ENCODE data around the gene QPRT. TPM values are rescaled to one million over a fixed set of nuclear protein-coding genes. Genes with fewer than 3 reads are reported as not detected.

QPRT gene
- total and polyA plus RNA-seq, 2 of the 8 experiments (the other 6 are each of a cell fraction or from before 2014, with no cell fraction given): 89.0 to 102 TPM

- H3K18ac ChIP-seq (ENCODE audit: extremely low read depth, low read length): no peak overlapping the region
- peaks cover 0 to 19% (median 16%) of the 10 kb centered on the region in 4 experiments; a peak in 6 of 7 replicates for H3K4me1 ChIP-seq (replicated peaks in 1 of 4; ENCODE audit: control insufficient read depth in 3 of 4, insufficient read depth in 4 of 4, low read length in 3 of 4)
- H4K20me1 ChIP-seq (replicated peaks in 1 of 2; ENCODE audit: control insufficient read depth in 1 of 2, insufficient read depth in 2 of 2, low read length in 2 of 2): peaks cover 0 to 2% of the 10 kb centered on the region in 2 experiments
- ChIA-PET POLR2A (ENCODE audit: partially characterized antibody) (interaction anchor here (1.0 to 1.2 kb wide), 2 partner anchors 11 to 28 kb away, joined by 3 to 10 read pairs; partner anchors contain the start of gene QPRT), CTCF (ENCODE audit: partially characterized antibody) (interaction anchor here (0.7 kb wide), 1 partner anchor 381 kb away, joined by 3 read pairs; no protein-coding TSS in a partner anchor)
- H3K9me3 ChIP-seq (ENCODE audit: insufficient read depth in 2 of 2, low read depth in 1 of 2, low read length in 1 of 2): no peaks in the 10 kb centered on the region
- TF ChIP-seq SP4 (IDR thresholded peaks at IDR 0.05; ENCODE audit: low read length): no peak
- TF ChIP-seq EP300 (IDR thresholded peaks at IDR 0.05; ENCODE audit: borderline replicate concordance in 1 of 2, low read depth in 2 of 2, low read length in 2 of 2): no peak
- no peak for TF ChIP-seq BACH1 (IDR thresholded peaks at IDR 0.05; ENCODE audit: low read length)
- no peak for TF ChIP-seq USF2 (IDR thresholded peaks at IDR 0.05; ENCODE audit: low read length)
- TF ChIP-seq NANOG (IDR thresholded peaks at IDR 0.05; ENCODE audit: insufficient read depth, low read depth, low read length, poor library complexity, severe bottlenecking): no peak
- TF ChIP-seq BCL11A (IDR thresholded peaks at IDR 0.05; ENCODE audit: low read depth in 2 of 2, low read length in 2 of 2): no peak
- no peak for TF ChIP-seq CTCF (IDR thresholded peaks at IDR 0.05; ENCODE audit: control extremely low read depth in 1 of 3, insufficient read depth in 1 of 3, low read depth in 1 of 3, low read length in 3 of 3)
- TF ChIP-seq KDM5A (IDR thresholded peaks at IDR 0.05; ENCODE audit: low read length): no peak
- no peak for TF ChIP-seq SIN3A (conservative IDR thresholded peaks at IDR 0.05 in 1 of 2, IDR thresholded peaks at IDR 0.05 in 1 of 2; ENCODE audit: low read depth in 1 of 2, low read length in 2 of 2)
- no peak for DNase-seq (ENCODE audit: low read depth in 1 of 2, low spot score in 2 of 2)
- H3K23ac ChIP-seq (ENCODE audit: insufficient read length): no peak overlapping the region
- H3K79me2 ChIP-seq (ENCODE audit: control insufficient read depth in 1 of 2, insufficient read depth in 2 of 2, low read length in 2 of 2): no peaks in the 10 kb centered on the region
- H4K8ac ChIP-seq (ENCODE audit: extremely low read depth, insufficient read depth, low read length): no peak overlapping the region
- no peak overlapping the region for H3K56ac ChIP-seq (replicated peaks; ENCODE audit: insufficient read length, low read depth, low read length)
- H4K91ac ChIP-seq (replicated peaks; ENCODE audit: insufficient read length, low read length): no peak overlapping the region
- H2BK15ac ChIP-seq (ENCODE audit: low read length): no peak overlapping the region
- H2BK120ac ChIP-seq (replicated peaks; ENCODE audit: low read depth, low read length): no peak overlapping the region
- no peak overlapping the region for H3K4me3 ChIP-seq (ENCODE audit: extremely low read depth in 1 of 4, insufficient read depth in 2 of 4, low read depth in 3 of 4, low read length in 4 of 4)
- no peaks in the 10 kb centered on the region; a peak in 1 of 7 replicates for H3K27me3 ChIP-seq (replicated peaks in 1 of 4; ENCODE audit: control insufficient read depth in 3 of 4, extremely low read depth in 1 of 4, insufficient read depth in 3 of 4, low read length in 3 of 4)
- H2BK20ac ChIP-seq (ENCODE audit: low read length): 0 out of 2 replicates have a peak overlapping the region, but pooled peaks have one; percentile 34
- no peak overlapping the region for H3K4ac ChIP-seq (replicated peaks; ENCODE audit: insufficient read length, low read depth, low read length)
- H2AFZ ChIP-seq (ENCODE audit: low read length): no peak overlapping the region
- H3K36me3 ChIP-seq (ENCODE audit: control insufficient read depth in 2 of 4, insufficient read depth in 4 of 4, low read length in 3 of 4): no peaks in the 10 kb centered on the region
- no peak overlapping the region for H3K4me2 ChIP-seq (ENCODE audit: insufficient read depth in 1 of 2, low read depth in 2 of 2, low read length in 2 of 2)
- no peak for FAIRE-seq
- H3K14ac ChIP-seq (ENCODE audit: insufficient read length): no peak overlapping the region
- WGBS, 2 experiments (ENCODE audit: extremely low coverage in 1 of 2, insufficient coverage in 1 of 2, insufficient read length in 1 of 2, insufficient replicate concordance in 2 of 2, low coverage in 1 of 2, low lambda C conversion rate in 2 of 2, missing lambda C conversion rate in 1 of 2): 98% methylated on average over 3 of the region's 3 CpGs; no CpG with 5 or more reads in 1 of the 2 experiments
- no peak overlapping the region for H2BK12ac ChIP-seq (ENCODE audit: low read depth, low read length)
- H3K23me2 ChIP-seq (ENCODE audit: low read depth, low read length): no peaks in the 10 kb centered on the region; the same call in 1 of the 2 replicates
- H2AK5ac ChIP-seq (ENCODE audit: low read depth, low read length): 0 out of 2 replicates have a peak overlapping the region, but pooled peaks have one; percentile 98
- no peak overlapping the region for H3K9ac ChIP-seq (replicated peaks in 1 of 4; ENCODE audit: extremely low read depth in 1 of 4, low read depth in 3 of 4, low read length in 3 of 4)
- 0 out of 2 replicates have a peak, but pooled peaks cover 2% of the 10 kb centered on the region for H3K79me1 ChIP-seq (ENCODE audit: low read depth, low read length)
- H4K5ac ChIP-seq (ENCODE audit: insufficient read length, low read depth, low read length): no peak overlapping the region
- no peak overlapping the region for H3K27ac ChIP-seq (ENCODE audit: low read depth, low read length)
- no peak overlapping the region for H2BK5ac ChIP-seq (ENCODE audit: low read depth, low read length)
Observed at GRCh38 chr16:29668267-29668666, 10.7 kb upstream of the QPRT start.
